ENCODE results near the gene C19orf12.

C19orf12 gene

DNA sequence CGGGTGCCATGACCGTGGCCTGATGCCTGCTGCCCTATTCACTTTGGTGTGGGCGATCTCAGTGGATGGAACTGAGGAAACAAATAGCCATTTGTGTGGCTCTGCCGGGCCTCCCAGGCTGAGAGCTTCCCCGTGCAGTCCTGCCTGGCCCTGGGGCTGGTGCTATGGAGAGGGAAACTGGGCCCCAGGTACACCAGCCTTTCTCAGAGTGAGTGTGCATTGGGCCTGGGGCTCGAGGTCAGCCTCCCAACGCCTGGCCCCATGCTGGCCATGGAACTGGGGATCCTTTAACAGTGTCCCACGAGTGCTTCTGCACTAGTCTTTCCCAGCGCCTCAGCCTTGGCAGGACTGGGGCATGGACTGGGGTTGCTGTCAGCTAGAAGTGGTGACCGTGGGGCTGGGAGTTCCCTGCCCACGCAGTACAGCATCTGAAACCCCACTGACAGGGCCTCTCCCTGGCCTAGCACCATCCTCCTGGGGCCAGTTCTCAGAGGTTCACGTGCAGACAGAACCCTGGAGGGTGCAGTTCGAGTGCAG, 39.3 kb downstream of the C19orf12 start:
- Histone ChIP-seq H3K4me1 (ENCODE audit: insufficient read depth, poor library complexity, severe bottlenecking) (peaks cover 7% of the 10 kb centered on the region), H3K27me3 (ENCODE audit: insufficient read depth, poor library complexity, severe bottlenecking) (no peaks in the 10 kb centered on the region), H3K9me3 (ENCODE audit: severe bottlenecking) (no peaks in the 10 kb centered on the region), H3K4me3 (ENCODE audit: severe bottlenecking) (no peak overlapping the region), H3K36me3 (ENCODE audit: low read depth) (no peaks in the 10 kb centered on the region), H3K27ac (ENCODE audit: poor library complexity, severe bottlenecking) (no peak overlapping the region)
- TF ChIP-seq, protein P1, sequence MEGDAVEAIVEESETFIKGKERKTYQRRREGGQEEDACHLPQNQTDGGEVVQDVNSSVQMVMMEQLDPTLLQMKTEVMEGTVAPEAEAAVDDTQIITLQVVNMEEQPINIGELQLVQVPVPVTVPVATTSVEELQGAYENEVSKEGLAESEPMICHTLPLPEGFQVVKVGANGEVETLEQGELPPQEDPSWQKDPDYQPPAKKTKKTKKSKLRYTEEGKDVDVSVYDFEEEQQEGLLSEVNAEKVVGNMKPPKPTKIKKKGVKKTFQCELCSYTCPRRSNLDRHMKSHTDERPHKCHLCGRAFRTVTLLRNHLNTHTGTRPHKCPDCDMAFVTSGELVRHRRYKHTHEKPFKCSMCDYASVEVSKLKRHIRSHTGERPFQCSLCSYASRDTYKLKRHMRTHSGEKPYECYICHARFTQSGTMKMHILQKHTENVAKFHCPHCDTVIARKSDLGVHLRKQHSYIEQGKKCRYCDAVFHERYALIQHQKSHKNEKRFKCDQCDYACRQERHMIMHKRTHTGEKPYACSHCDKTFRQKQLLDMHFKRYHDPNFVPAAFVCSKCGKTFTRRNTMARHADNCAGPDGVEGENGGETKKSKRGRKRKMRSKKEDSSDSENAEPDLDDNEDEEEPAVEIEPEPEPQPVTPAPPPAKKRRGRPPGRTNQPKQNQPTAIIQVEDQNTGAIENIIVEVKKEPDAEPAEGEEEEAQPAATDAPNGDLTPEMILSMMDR (IDR thresholded peaks at IDR 0.05; ENCODE audit: poor library complexity, severe bottlenecking), result no peak
- DNase-seq (ENCODE audit: low spot score) (no peak), ATAC-seq (ENCODE audit: low read depth) (no peak)

DNA sequence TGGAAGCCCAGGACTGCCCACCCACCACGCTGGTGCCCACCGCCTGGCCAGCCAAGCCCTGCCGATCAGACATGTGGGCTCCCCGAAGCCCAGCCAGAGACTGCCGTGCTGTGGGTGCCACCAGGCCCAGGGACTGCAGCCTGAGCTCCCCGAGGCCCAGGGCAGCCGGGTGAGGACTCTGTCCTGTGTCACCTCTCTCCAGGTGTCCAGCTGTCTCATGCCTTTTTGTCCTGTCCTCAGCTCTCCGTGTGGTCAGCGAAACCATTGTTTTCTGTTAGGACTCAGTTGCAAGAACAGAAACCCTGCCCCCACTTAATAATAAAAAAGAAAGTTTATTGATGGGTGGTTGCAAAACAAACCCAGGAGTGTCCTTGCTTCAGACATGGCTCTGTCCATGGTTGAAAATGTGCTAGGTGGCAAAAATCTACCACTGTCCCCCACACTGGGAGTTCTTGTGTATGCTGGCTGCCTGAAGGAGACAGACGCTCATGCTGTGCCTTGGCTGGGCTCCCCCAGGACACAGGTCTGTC, 39.9 kb downstream of the C19orf12 start:
- no peaks in the 10 kb centered on the region for H3K9me3 ChIP-seq (ENCODE audit: severe bottlenecking)
- H3K4me3 ChIP-seq (ENCODE audit: severe bottlenecking), result no peak overlapping the region
- H3K27ac ChIP-seq (ENCODE audit: poor library complexity, severe bottlenecking), result no peak overlapping the region
- no peaks in the 10 kb centered on the region for H3K27me3 ChIP-seq (ENCODE audit: insufficient read depth, poor library complexity, severe bottlenecking)
- DNase-seq (ENCODE audit: low spot score), result no peak
- TF ChIP-seq, protein P1 (IDR thresholded peaks at IDR 0.05; ENCODE audit: poor library complexity, severe bottlenecking), result no peak
- no peaks in the 10 kb centered on the region for H3K36me3 ChIP-seq (ENCODE audit: low read depth)
- ATAC-seq (ENCODE audit: low read depth), result no peak
- H3K4me1 ChIP-seq (ENCODE audit: insufficient read depth, poor library complexity, severe bottlenecking), result peaks cover 7% of the 10 kb centered on the region

DNA sequence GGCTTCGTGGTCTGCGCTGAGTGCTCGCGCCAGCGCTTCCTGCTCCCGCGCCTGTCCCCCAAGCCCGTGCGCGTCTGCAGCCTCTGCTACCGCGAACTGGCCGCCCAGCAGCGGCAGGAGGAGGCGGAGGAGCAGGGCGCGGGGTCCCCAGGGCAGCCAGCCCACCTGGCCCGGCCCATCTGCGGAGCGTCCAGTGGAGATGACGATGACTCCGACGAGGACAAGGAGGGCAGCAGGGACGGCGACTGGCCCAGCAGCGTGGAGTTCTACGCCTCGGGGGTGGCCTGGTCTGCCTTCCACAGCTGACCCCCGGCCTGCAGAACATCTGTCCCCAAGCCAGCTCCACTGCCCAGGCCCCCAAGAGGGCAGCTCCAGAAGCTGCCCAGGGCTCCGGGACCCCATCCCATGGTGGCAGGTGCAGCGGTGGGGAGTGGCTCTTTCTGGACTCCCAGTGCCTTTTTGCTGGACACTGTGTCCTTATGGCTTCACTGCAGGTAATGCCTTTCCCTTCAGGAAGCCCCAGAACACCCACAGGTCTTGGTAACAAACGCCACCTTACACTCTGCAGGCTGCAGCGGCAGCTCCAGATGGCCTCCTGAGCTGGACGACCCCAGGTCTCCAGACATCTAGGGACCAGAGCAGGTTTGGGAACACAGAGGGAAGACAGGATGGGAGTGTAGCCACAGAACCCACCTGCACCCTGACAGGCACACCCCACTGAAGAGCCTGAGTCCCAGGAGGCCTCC, 40.5 kb downstream of the C19orf12 start:
- Histone ChIP-seq H3K9me3 (ENCODE audit: severe bottlenecking) (no peaks in the 10 kb centered on the region), H3K36me3 (ENCODE audit: low read depth) (no peaks in the 10 kb centered on the region), H3K27me3 (ENCODE audit: insufficient read depth, poor library complexity, severe bottlenecking) (no peaks in the 10 kb centered on the region), H3K4me3 (ENCODE audit: severe bottlenecking) (no peak overlapping the region), H3K27ac (ENCODE audit: poor library complexity, severe bottlenecking) (no peak overlapping the region), H3K4me1 (ENCODE audit: insufficient read depth, poor library complexity, severe bottlenecking) (peaks cover 7% of the 10 kb centered on the region)
- TF ChIP-seq, protein P1 (IDR thresholded peaks at IDR 0.05; ENCODE audit: poor library complexity, severe bottlenecking), result no peak
- DNase-seq (ENCODE audit: low spot score), result no peak
- ATAC-seq (ENCODE audit: low read depth), result no peak

DNA sequence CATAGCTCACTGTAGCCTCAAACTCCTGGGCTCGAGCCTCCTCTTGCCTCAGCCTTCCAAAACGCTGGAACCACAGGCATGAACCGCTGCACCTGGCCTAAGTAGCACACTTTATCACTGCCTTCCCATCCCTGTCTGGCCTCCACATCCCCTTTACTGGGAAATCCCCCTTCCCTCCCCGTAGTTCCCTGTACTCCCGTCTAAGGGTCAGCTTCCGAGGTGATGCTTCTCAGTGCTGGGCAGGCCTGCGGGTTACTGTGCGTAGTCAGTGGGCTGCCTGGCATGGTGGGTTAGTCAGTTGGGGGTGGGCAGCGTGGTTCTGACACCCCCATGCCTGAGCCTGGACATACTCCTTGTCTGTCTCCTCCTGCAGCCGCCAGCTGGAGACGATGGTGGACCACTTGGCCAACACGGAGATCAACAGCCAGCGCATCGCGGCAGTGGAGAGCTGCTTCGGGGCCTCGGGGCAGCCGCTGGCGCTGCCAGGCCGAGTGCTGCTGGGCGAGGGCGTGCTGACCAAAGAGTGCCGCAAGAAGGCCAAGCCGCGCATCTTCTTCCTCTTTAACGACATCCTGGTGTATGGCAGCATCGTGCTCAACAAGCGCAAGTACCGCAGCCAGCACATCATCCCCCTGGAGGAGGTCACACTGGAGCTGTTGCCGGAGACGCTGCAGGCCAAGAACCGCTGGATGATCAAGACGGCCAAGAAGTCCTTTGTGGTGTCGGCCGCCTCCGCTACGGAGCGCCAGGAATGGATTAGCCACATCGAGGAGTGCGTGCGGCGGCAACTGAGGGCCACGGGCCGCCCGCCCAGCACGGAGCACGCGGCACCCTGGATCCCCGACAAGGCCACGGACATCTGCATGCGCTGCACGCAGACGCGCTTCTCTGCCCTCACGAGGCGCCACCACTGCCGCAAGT, 41.4 kb downstream of the C19orf12 start:
- ATAC-seq (ENCODE audit: low read depth) (no peak), DNase-seq (ENCODE audit: low spot score) (no peak)
- Histone ChIP-seq H3K27ac (ENCODE audit: poor library complexity, severe bottlenecking) (no peak overlapping the region), H3K36me3 (ENCODE audit: low read depth) (no peaks in the 10 kb centered on the region), H3K4me1 (ENCODE audit: insufficient read depth, poor library complexity, severe bottlenecking) (peaks cover 10% of the 10 kb centered on the region), H3K27me3 (ENCODE audit: insufficient read depth, poor library complexity, severe bottlenecking) (no peaks in the 10 kb centered on the region), H3K4me3 (ENCODE audit: severe bottlenecking) (no peak overlapping the region), H3K9me3 (ENCODE audit: severe bottlenecking) (no peaks in the 10 kb centered on the region)
- TF ChIP-seq, protein P1 (IDR thresholded peaks at IDR 0.05; ENCODE audit: poor library complexity, severe bottlenecking), result no peak
